ENCODE data around the gene ST13. TPM values are rescaled to one million over a fixed set of nuclear protein-coding genes. Genes with fewer than 3 reads are reported as not detected.
A peak's percentile ranks its signal among the peaks of the same experiment; 100 is the strongest.

The ST13 gene
- total RNA-seq, 1 experiment from 2014 or later = 322 TPM

GRCh38 chr22:40817737-40818136 lies 38.7 kb downstream of the ST13 start:
- Mint-ChIP-seq H3K9me3 (ENCODE audit: low read depth, unreplicated experiment) (no peaks in the 10 kb centered on the region), H3K4me1 (ENCODE audit: low read depth, unreplicated experiment) (peaks cover 25% of the 10 kb centered on the region), H3K27me3 (ENCODE audit: unreplicated experiment) (no peaks in the 10 kb centered on the region), H3K36me3 (ENCODE audit: insufficient read depth, unreplicated experiment) (peaks cover 30% of the 10 kb centered on the region), H3K4me3 (ENCODE audit: low read depth, unreplicated experiment) (peak overlapping the region; percentile 91), H3K27ac (ENCODE audit: unreplicated experiment) (peak overlapping the region; percentile 62)
- CTCF ChIA-PET = interaction anchor here (1.1 kb wide), 1 partner anchor 39 kb away, joined by 3 read pairs; the partner anchor contains the start of genes ST13 and XPNPEP3
- no peak for TF ChIP-seq CTCF (IDR thresholded peaks at IDR 0.05; ENCODE audit: unreplicated experiment)
- intact Hi-C loops (cut with micrococcal nuclease; ENCODE audit: unreplicated experiment) = no loop called here
- no peak for DNase-seq
- BruUV-seq (replicated peaks) = no TSS peak

DNA sequence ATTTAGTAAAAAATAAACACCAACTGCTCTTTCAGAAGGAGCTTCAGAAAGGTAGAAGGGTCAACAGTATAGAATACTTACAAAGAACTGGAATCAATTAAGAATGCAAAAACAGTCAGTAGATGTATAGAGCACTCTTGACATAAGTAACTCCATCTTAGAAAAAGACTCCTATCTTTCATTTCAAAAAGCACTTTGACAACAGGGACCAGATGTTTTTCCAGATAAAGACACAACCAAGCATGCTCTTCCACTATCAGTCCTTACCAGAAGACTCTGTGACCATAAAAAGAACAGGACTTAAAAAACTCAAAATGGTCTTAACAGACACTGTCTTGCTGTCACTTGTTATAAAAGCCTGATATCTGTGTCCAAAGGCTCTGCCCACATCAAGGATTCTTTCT lies 42.5 kb downstream of the ST13 start:
- Mint-ChIP-seq H3K9me3 (ENCODE audit: low read depth, unreplicated experiment) (no peaks in the 10 kb centered on the region), H3K36me3 (ENCODE audit: insufficient read depth, unreplicated experiment) (peaks cover 11% of the 10 kb centered on the region), H3K27ac (ENCODE audit: unreplicated experiment) (no peak overlapping the region), H3K27me3 (ENCODE audit: unreplicated experiment) (no peaks in the 10 kb centered on the region), H3K4me3 (ENCODE audit: low read depth, unreplicated experiment) (no peak overlapping the region), H3K4me1 (ENCODE audit: low read depth, unreplicated experiment) (peaks cover 19% of the 10 kb centered on the region)
- BruUV-seq (replicated peaks) = no TSS peak
- no peak for DNase-seq
- intact Hi-C loops (cut with micrococcal nuclease; ENCODE audit: unreplicated experiment) = no loop called here
- CTCF ChIA-PET = no interaction called here
- TF ChIP-seq CTCF (IDR thresholded peaks at IDR 0.05; ENCODE audit: unreplicated experiment) = no peak

- CTCF ChIA-PET = interaction anchor here (0.6 kb wide), 1 partner anchor 9 kb away, joined by 6 read pairs; no protein-coding TSS in a partner anchor
- no peak for DNase-seq
- H3K4me1 Mint-ChIP-seq (ENCODE audit: low read depth, unreplicated experiment) = no peaks in the 10 kb centered on the region
- intact Hi-C loops (cut with micrococcal nuclease; ENCODE audit: unreplicated experiment) = no loop called here
- no peak for TF ChIP-seq CTCF (IDR thresholded peaks at IDR 0.05; ENCODE audit: unreplicated experiment)
- H3K4me3 Mint-ChIP-seq (ENCODE audit: low read depth, unreplicated experiment) = no peak overlapping the region
- no peak overlapping the region for H3K27ac Mint-ChIP-seq (ENCODE audit: unreplicated experiment)
- no peaks in the 10 kb centered on the region for H3K36me3 Mint-ChIP-seq (ENCODE audit: insufficient read depth, unreplicated experiment)
- H3K9me3 Mint-ChIP-seq (ENCODE audit: low read depth, unreplicated experiment) = no peaks in the 10 kb centered on the region
- BruUV-seq (replicated peaks) = no TSS peak
- no peaks in the 10 kb centered on the region for H3K27me3 Mint-ChIP-seq (ENCODE audit: unreplicated experiment)
Observed at GRCh38 chr22:40808018-40808841, 48.2 kb downstream of the ST13 start.

- H3K4me1 Mint-ChIP-seq (ENCODE audit: low read depth, unreplicated experiment) = no peaks in the 10 kb centered on the region
- CTCF ChIA-PET = no interaction called here
- intact Hi-C loops (cut with micrococcal nuclease; ENCODE audit: unreplicated experiment) = no loop called here
Observed at GRCh38 chr22:40806711-40807110, 49.7 kb downstream of the ST13 start.

More at GRCh38 chr22:40806711-40807110, 49.7 kb downstream of the ST13 start:
- Mint-ChIP-seq H3K27ac (ENCODE audit: unreplicated experiment) (no peak overlapping the region), H3K36me3 (ENCODE audit: insufficient read depth, unreplicated experiment) (no peaks in the 10 kb centered on the region), H3K4me3 (ENCODE audit: low read depth, unreplicated experiment) (no peak overlapping the region), H3K27me3 (ENCODE audit: unreplicated experiment) (no peaks in the 10 kb centered on the region), H3K9me3 (ENCODE audit: low read depth, unreplicated experiment) (no peaks in the 10 kb centered on the region)
- no TSS peak for BruUV-seq (replicated peaks)
- TF ChIP-seq CTCF (IDR thresholded peaks at IDR 0.05; ENCODE audit: unreplicated experiment) = no peak
- DNase-seq = no peak

All from Calu3 (cell line).